Adrenal gland (tissue), 12 donors: ENCODE results near the gene ZC3H12D. TPM values are rescaled to one million over a fixed set of nuclear protein-coding genes. Genes with fewer than 3 reads are reported as not detected.

Source experiments
- DNase-seq, 7 donors: peaks; one replicate each; pipeline ENCODE4 v3.0.0-alpha.2; 2019 to 2020
- H3K27ac ChIP-seq, 5 donors: fragments of 200-600 bp; sonication (generic) in 4 of 5; 1 replicate in 3 of 5; 2 replicates in 2 of 5; pipeline versions ENCODE4 v1.5.1 to v1.8.0; 2016 to 2020; ENCODE audit warnings: mild to moderate bottlenecking in 1 of 5
- H3K27me3 ChIP-seq: fragments of 200-600 bp; 2 replicates; pipeline ENCODE4 v1.8.0; 2021
- H3K36me3 ChIP-seq, 2 donors: fragments of 200-600 bp; replicated peaks in 1 of 2; 1 replicate in 1 of 2; 2 replicates in 1 of 2; pipeline versions ENCODE4 v1.5.1 to v1.8.0; 2018 to 2022
- H3K4me1 ChIP-seq, 2 donors: fragments of 200-600 bp; replicated peaks in 1 of 2; 1 replicate in 1 of 2; 2 replicates in 1 of 2; pipeline versions ENCODE4 v1.5.1 to v1.8.0; 2018 to 2021
- H3K4me3 ChIP-seq, 4 donors: fragments of 200-600 bp; sonication (generic) in 3 of 4; one replicate each; pipeline ENCODE4 v1.5.1; 2016 to 2018
- H3K9me3 ChIP-seq, 3 donors: fragments of 200-600 bp; sonication (generic) in 1 of 3; replicated peaks in 1 of 3; 1 replicate in 2 of 3; 2 replicates in 1 of 3; pipeline versions ENCODE4 v1.5.1 to v1.8.0; 2016 to 2021
- CTCF ChIP-seq, 6 experiments: fragments of 450-650 bp in 4 of 6; fragments of 200-600 bp in 2 of 6; sonication (generic) in 1 of 6; IDR thresholded peaks; 1 replicate in 5 of 6; 2 replicates in 1 of 6; pipeline versions ENCODE4 v1.5.1 to v1.8.0; 2016 to 2021; ENCODE audit warnings: antibody characterized with exemption in 6 of 6, mild to moderate bottlenecking in 2 of 6, moderate library complexity in 1 of 6
- POLR2A ChIP-seq, 2 donors: fragments of 450-650 bp; IDR thresholded peaks; one replicate each; pipeline ENCODE4 v1.6.1; 2017; ENCODE audit warnings: antibody characterized with exemption in 2 of 2, mild to moderate bottlenecking in 2 of 2, moderate library complexity in 1 of 2
- WGBS, 4 donors: extraction: QIAGEN DNeasy Blood & Tissue Kit in 2 of 4; methylation state at CpG; one replicate each; pipeline versions ENCODE4 v1.1.5 to v1.1.7; 2013 to 2017; 5-methylcytosine and 5-hydroxymethylcytosine counted together
- intact Hi-C, 2 donors: fragments of 100-400 bp; cut with DNase I; formaldehyde crosslinking; loops; one replicate each; pipeline versions ENCODE4 v1.14.1 to v1.15.0; 2022 to 2023
- polyA plus RNA-seq, 3 donors: library from polyadenylated mRNA; stranded (reverse); fragments of 200-250 nt in 2 of 3; fragments of 350-450 nt in 1 of 3; fragmentation: Illumina TruSeq in 1 of 3; extraction: RNeasy Lipid Tissue Mini Kit (QIAGEN cat#74804) in 1 of 3; gene quantifications; one replicate each; pipeline ENCODE4 v1.2.3, GENCODE V29; 2013 to 2014
- total RNA-seq, 9 donors: library from RNA; depleted of rRNA in 4 of 9; stranded (reverse); fragments of >200 nt in 4 of 9; fragments of 120-200 nt in 1 of 9; fragmentation: NEBNext Ultra II Directional in 1 of 9; extraction: Animal tissue kit (Norgen Biotek cat#: 25700) in 1 of 9; gene quantifications; one replicate each; pipeline versions ENCODE4 v1.1.0 to v1.2.4, GENCODE V29; 2013 to 2023
- donor health status: healthy with polysubstance abuse.
- donor health status: Bipolar disorder and iron deficiency.
- donor health status: DM: yes; HTN: yes; CAD: no.
- donor health status: DM: no; HTN: no; CAD: no.
- donor health status: DM: no; HTN: no; CAD: no.
- donor health status: DM: yes; HTN: yes; CAD: no.

ZC3H12D gene
- total and polyA plus RNA-seq, 12 donors: 0.44 to 12.0 (median 1.8) TPM

DNA sequence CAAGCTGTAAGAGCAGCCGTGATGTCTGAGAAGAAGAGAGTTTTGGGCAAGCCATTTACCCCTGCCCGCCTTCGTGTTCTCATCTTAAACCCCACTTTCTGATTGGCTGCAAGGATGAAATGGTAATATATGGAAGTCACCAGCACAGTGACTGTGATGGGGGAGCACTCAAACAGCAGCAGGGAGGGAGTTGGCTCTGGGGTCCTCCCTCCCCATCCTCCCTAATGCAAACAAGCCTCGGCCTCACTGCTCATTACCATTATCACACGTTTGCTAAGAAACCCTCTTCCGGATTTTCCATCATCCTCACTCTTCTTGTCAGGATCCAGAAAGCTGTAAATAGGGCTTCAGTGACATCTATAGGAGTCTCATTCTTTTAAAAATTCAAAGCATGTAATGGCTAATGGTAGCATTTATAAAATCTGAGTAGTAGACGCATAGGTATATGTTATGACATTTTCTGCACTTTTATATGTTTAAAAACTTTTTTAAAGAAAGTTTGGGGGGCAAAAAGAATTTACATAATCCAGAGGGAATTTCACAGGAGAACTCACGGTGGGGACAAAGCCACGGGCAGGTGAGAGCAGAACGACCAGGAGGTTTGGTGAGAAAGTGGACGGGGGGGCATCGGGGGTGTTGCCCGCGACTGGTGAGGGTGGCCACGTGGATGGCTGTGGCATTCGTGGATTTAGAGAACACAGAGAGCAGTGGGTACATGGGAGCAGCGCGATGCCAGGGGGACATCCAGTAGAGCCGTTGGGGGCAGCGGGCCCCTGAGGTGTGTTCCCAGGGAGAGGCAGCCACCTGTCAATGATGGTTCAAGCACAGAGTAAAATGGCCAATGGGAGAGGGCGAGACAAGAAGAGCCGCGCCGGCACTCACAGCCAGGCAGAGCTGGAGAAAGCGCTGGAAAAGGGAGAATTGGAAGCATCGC lies 55.1 kb downstream of the ZC3H12D start:
- Histone ChIP-seq H3K27ac (no peak overlapping the region), H3K4me1 (peaks cover 3 to 5% of the 10 kb centered on the region in 2 donors), H3K27me3 (no peaks in the 10 kb centered on the region), H3K36me3 (no peaks in the 10 kb centered on the region), H3K4me3 (no peak overlapping the region), H3K9me3 (no peaks in the 10 kb centered on the region)
- DNase-seq: no peak
- intact Hi-C loops: loop anchor here (5.0 to 10.0 kb wide), 4 partner anchors 115 to 402 kb away; partner anchors contain the start of gene TAB2 (in 2 of the 2)
- 84 to 89% (median 87%) methylated on average over 26 of the region's 26 CpGs for WGBS, 4 donors
- TF ChIP-seq POLR2A (IDR thresholded peaks at IDR 0.05) (no peak), CTCF (IDR thresholded peaks at IDR 0.05) (no peak)

DNA sequence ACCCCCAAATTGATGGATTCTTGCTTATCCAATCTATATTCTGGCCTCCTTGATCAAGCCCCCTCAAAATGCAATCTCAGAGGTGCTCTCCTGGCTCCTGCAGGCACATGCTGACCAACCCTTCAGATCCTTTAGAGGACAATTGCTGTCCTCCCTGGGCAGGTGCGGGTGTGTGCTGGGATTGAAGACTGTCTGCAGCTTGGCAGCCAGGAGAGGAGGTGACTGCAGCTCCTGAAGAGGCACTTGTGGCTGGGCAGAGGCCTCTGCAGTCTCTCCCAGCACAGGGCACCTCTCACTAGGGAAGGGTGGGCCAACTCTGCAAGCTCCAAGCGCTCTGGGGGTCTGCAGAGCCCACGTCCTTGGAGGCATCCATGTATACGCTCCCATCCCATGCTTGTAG lies 56.2 kb downstream of the ZC3H12D start:
- TF ChIP-seq CTCF (IDR thresholded peaks at IDR 0.05) (no peak), POLR2A (IDR thresholded peaks at IDR 0.05) (no peak)
- intact Hi-C loops: loop anchor here (5.0 to 10.0 kb wide), 2 partner anchors 114 to 341 kb away; partner anchors contain the start of gene TAB2 (in 2 of the 2)
- WGBS, 4 donors: 81 to 93% (median 92%) methylated on average over 3 to 4 of the region's 4 CpGs
- Histone ChIP-seq H3K4me1 (peaks cover 5 to 11% of the 10 kb centered on the region in 2 donors), H3K9me3 (no peaks in the 10 kb centered on the region), H3K4me3 (no peak overlapping the region), H3K27me3 (no peaks in the 10 kb centered on the region), H3K36me3 (no peaks in the 10 kb centered on the region), H3K27ac (no peak overlapping the region)
- no peak for DNase-seq

- H3K9me3 ChIP-seq: no peaks in the 10 kb centered on the region
- H3K4me1 ChIP-seq: peaks cover 3 to 6% of the 10 kb centered on the region in 2 donors
- no peak for DNase-seq
- H3K36me3 ChIP-seq: no peaks in the 10 kb centered on the region
- intact Hi-C loops: loop anchor here (5.0 to 10.0 kb wide), 2 partner anchors 111 to 338 kb away; partner anchors contain the start of gene TAB2 (in 2 of the 2)
- no peak overlapping the region for H3K4me3 ChIP-seq
- no peak for TF ChIP-seq CTCF (IDR thresholded peaks at IDR 0.05)
- no peak for TF ChIP-seq POLR2A (IDR thresholded peaks at IDR 0.05)
- WGBS, 4 donors: 87 to 95% (median 92%) methylated on average over 5 of the region's 5 CpGs
- H3K27ac ChIP-seq: no peak overlapping the region
- no peaks in the 10 kb centered on the region for H3K27me3 ChIP-seq
These were observed 59.1 kb downstream of the ZC3H12D start for GRCh38 chr6:149425754-149426153.

- Histone ChIP-seq H3K27ac (no peak overlapping the region), H3K27me3 (no peaks in the 10 kb centered on the region), H3K9me3 (no peaks in the 10 kb centered on the region), H3K4me3 (no peak overlapping the region), H3K4me1 (peaks cover 3 to 6% of the 10 kb centered on the region in 2 donors), H3K36me3 (no peaks in the 10 kb centered on the region)
- 67 to 93% (median 76%) methylated on average over 3 to 8 of the region's 8 CpGs for WGBS, 4 donors
- intact Hi-C loops: loop anchor here (5.0 to 10.0 kb wide), 2 partner anchors 110 to 338 kb away; partner anchors contain the start of gene TAB2 (in 2 of the 2)
- TF ChIP-seq POLR2A (IDR thresholded peaks at IDR 0.05) (no peak), CTCF (IDR thresholded peaks at IDR 0.05) (no peak)
- no peak for DNase-seq
These were observed 59.6 kb downstream of the ZC3H12D start for GRCh38 chr6:149425224-149425623.
